ENCODE data around the gene DDX10.

The DDX10 gene

GRCh38 chr11:108881131-108881530, 216.3 kb downstream of the DDX10 start:
- DNase-seq: no peak

- DNase-seq: no peak
Measured at GRCh38 chr11:108882211-108882831, 217.5 kb downstream of the DDX10 start.

GRCh38 chr11:108886005-108886659, 221.3 kb downstream of the DDX10 start:
- no peak for DNase-seq

- DNase-seq: no peak
Measured at GRCh38 chr11:108886660-108887009, 221.8 kb downstream of the DDX10 start.

GRCh38 chr11:108887436-108888238, 222.8 kb downstream of the DDX10 start:
- no peak for DNase-seq

- no peak for DNase-seq
Measured at GRCh38 chr11:108890482-108891105, 225.7 kb downstream of the DDX10 start.

- DNase-seq: no peak
Measured at GRCh38 chr11:108891143-108891542, 226.3 kb downstream of the DDX10 start.

GRCh38 chr11:108891909-108892511, 227.1 kb downstream of the DDX10 start:
- DNase-seq: no peak

GRCh38 chr11:108895579-108896480, 231.0 kb downstream of the DDX10 start:
- no peak for DNase-seq

GRCh38 chr11:108897071-108897481, 232.2 kb downstream of the DDX10 start:
- no peak for DNase-seq

GRCh38 chr11:108897916-108898315, 233.0 kb downstream of the DDX10 start:
- DNase-seq: no peak

- no peak for DNase-seq
Measured at GRCh38 chr11:108901359-108901758, 236.5 kb downstream of the DDX10 start.

- no peak for DNase-seq
Measured at GRCh38 chr11:108902027-108902469, 237.2 kb downstream of the DDX10 start.

GRCh38 chr11:108904480-108904879, 239.6 kb downstream of the DDX10 start:
- DNase-seq: no peak

- DNase-seq: no peak
Measured at GRCh38 chr11:108906329-108906728, 241.5 kb downstream of the DDX10 start.

GRCh38 chr11:108906826-108907225, 242.0 kb downstream of the DDX10 start:
- DNase-seq: no peak

GRCh38 chr11:108909041-108909440, 244.2 kb downstream of the DDX10 start:
- DNase-seq: no peak

- DNase-seq: no peak
Measured at GRCh38 chr11:108909921-108910320, 245.1 kb downstream of the DDX10 start.

GRCh38 chr11:108912581-108912980, 247.7 kb downstream of the DDX10 start:
- DNase-seq: no peak

GRCh38 chr11:108913204-108913603, 248.3 kb downstream of the DDX10 start:
- no peak for DNase-seq

GRCh38 chr11:108914211-108914610, 249.3 kb downstream of the DDX10 start:
- no peak for DNase-seq

GRCh38 chr11:108914981-108915380, 250.1 kb downstream of the DDX10 start:
- DNase-seq: no peak

Measured in activated CD4-positive, alpha-beta T cell treated with anti-CD3 and anti-CD28 coated beads, Interleukin-2, amount 50 U/mL, for 4 hours (primary cell).